HEK293 (cell line): ENCODE measurements around the gene MACROH2A1.

Experiments used
- CTCF ChIA-PET: fragments of 350-600 bp; formaldehyde crosslinking; extraction: SDS; loops from one replicate; lab custom pipeline; 2021; ENCODE audit warnings: antibody characterized with exemption; lab: Yijun Ruan, JAX
- POLR2A ChIA-PET: fragments of 300-600 bp; formaldehyde crosslinking; extraction: SDS; loops from one replicate; lab custom pipeline; 2020; ENCODE audit warnings: antibody characterized with exemption, inconsistent platforms; lab: Yijun Ruan, JAX
- H3K27ac ChIP-seq: fragments of 200-500 bp; sonication (Bioruptor generic); 2 replicates; pipeline ENCODE4 v1.5.1; 2014; ENCODE audit warnings: low read depth, low read length, control low read depth, inconsistent platforms; ENCODE audit errors: extremely low read depth
- H3K36me3 ChIP-seq, 2 experiments: fragments of 200-500 bp in 1 of 2; sonication (Bioruptor generic) in 1 of 2; 1 replicate in 1 of 2; 2 replicates in 1 of 2; pipeline ENCODE4 v1.5.1; 2014 to 2017; ENCODE audit warnings: inconsistent platforms in 2 of 2, low read length in 2 of 2; ENCODE audit not compliant: control insufficient read depth in 2 of 2, insufficient read depth in 1 of 2
- H3K4me1 ChIP-seq: fragments of 200-500 bp; sonication (Bioruptor generic); 2 replicates; pipeline ENCODE4 v1.5.1; 2014; ENCODE audit warnings: mild to moderate bottlenecking, low read length, inconsistent platforms; ENCODE audit not compliant: control insufficient read depth, insufficient read depth
- H3K4me3 ChIP-seq: 2 replicates; pipeline ENCODE4 v1.5.1; 2011; ENCODE audit warnings: low read depth, mild to moderate bottlenecking, control low read depth, low read length, moderate library complexity
- H3K9me3 ChIP-seq: fragments of 200-500 bp; sonication (Bioruptor generic); 2 replicates; pipeline ENCODE4 v1.5.1; 2014; ENCODE audit warnings: low read depth, low read length, inconsistent platforms; ENCODE audit not compliant: control insufficient read depth, insufficient read depth
- FEZF1 ChIP-seq: fragments of 450-650 bp; formaldehyde crosslinking; IDR thresholded peaks from 2 replicates; pipeline ENCODE4 v1.5.1; 2016; ENCODE audit warnings: missing biosample characterization, missing genetic modification characterization
- KLF7 ChIP-seq: fragments of 450-650 bp; formaldehyde crosslinking; IDR thresholded peaks from 2 replicates; pipeline ENCODE4 v1.5.1; 2016; ENCODE audit warnings: missing biosample characterization, missing genetic modification characterization, borderline replicate concordance
- OVOL3 ChIP-seq: fragments of 450-650 bp; formaldehyde crosslinking; IDR thresholded peaks from 2 replicates; pipeline ENCODE4 v1.5.1; 2016; ENCODE audit warnings: missing biosample characterization, missing genetic modification characterization
- SP2 ChIP-seq: fragments of 450-650 bp; formaldehyde crosslinking; IDR thresholded peaks from 2 replicates; pipeline ENCODE4 v1.5.1; 2016; ENCODE audit warnings: missing biosample characterization, missing genetic modification characterization
- YY1 ChIP-seq: fragments of 450-650 bp; formaldehyde crosslinking; IDR thresholded peaks from 2 replicates; pipeline ENCODE4 v1.5.1; 2018; ENCODE audit warnings: missing biosample characterization, missing genetic modification characterization
- ZFP41 ChIP-seq: fragments of 450-650 bp; formaldehyde crosslinking; IDR thresholded peaks from 2 replicates; pipeline ENCODE4 v1.5.1; 2016; ENCODE audit warnings: missing biosample characterization, missing genetic modification characterization, borderline replicate concordance
- ZNF121 ChIP-seq: fragments of 450-650 bp; formaldehyde crosslinking; IDR thresholded peaks from 2 replicates; pipeline ENCODE4 v1.5.1; 2016; ENCODE audit warnings: missing biosample characterization, missing genetic modification characterization
- ZNF221 ChIP-seq: fragments of 450-650 bp; formaldehyde crosslinking; IDR thresholded peaks from 2 replicates; pipeline ENCODE4 v1.5.1; 2017; ENCODE audit warnings: missing biosample characterization, missing genetic modification characterization, borderline replicate concordance
- ZNF280D ChIP-seq: fragments of 450-650 bp; formaldehyde crosslinking; IDR thresholded peaks from 2 replicates; pipeline ENCODE4 v1.5.1; 2016; ENCODE audit warnings: missing biosample characterization, missing genetic modification characterization
- ZNF48 ChIP-seq: fragments of 450-650 bp; formaldehyde crosslinking; IDR thresholded peaks from 2 replicates; pipeline ENCODE4 v1.5.1; 2016; ENCODE audit warnings: missing biosample characterization, missing genetic modification characterization
- ZNF596 ChIP-seq: fragments of 450-650 bp; IDR thresholded peaks from 2 replicates; pipeline ENCODE4 v1.5.0; 2018; ENCODE audit warnings: missing biosample characterization, mild to moderate bottlenecking, missing genetic modification characterization, moderate library complexity
- ZNF629 ChIP-seq: fragments of 450-650 bp; formaldehyde crosslinking; IDR thresholded peaks from 2 replicates; pipeline ENCODE4 v1.5.1; 2017; ENCODE audit warnings: missing biosample characterization, missing genetic modification characterization
- ZNF777 ChIP-seq: fragments of 450-650 bp; formaldehyde crosslinking; IDR thresholded peaks from 2 replicates; pipeline ENCODE4 v1.5.1; 2017; ENCODE audit warnings: missing biosample characterization, missing genetic modification characterization, borderline replicate concordance
- ZNF785 ChIP-seq: fragments of 450-650 bp; formaldehyde crosslinking; IDR thresholded peaks from 2 replicates; pipeline ENCODE4 v1.5.1; 2016; ENCODE audit warnings: missing biosample characterization, missing genetic modification characterization
- ZNF792 ChIP-seq: fragments of 450-650 bp; formaldehyde crosslinking; IDR thresholded peaks from 2 replicates; pipeline ENCODE4 v1.5.1; 2016; ENCODE audit warnings: missing biosample characterization, missing genetic modification characterization
- ZSCAN4 ChIP-seq: fragments of 450-650 bp; formaldehyde crosslinking; IDR thresholded peaks from 2 replicates; pipeline ENCODE4 v1.5.1; 2017; ENCODE audit warnings: missing biosample characterization, missing genetic modification characterization

MACROH2A1 gene

GRCh38 chr5:135396459-135397055 lies 2.5 kb downstream of the MACROH2A1 start (continued):
- no peak for TF ChIP-seq ZNF280D (tag by site-specific recombination)
- no peak for TF ChIP-seq FEZF1

GRCh38 chr5:135395866-135396265 lies 3.2 kb downstream of the MACROH2A1 start:
- Histone ChIP-seq H3K4me1 (peaks cover 21% of the 10 kb centered on the region), H3K36me3 (peaks cover 0 to 31% of the 10 kb centered on the region in 2 experiments; a peak in 1 of 3 replicates), H3K9me3 (no peaks in the 10 kb centered on the region), H3K27ac (no peak overlapping the region), H3K4me3 (no peak overlapping the region)
- TF ChIP-seq ZNF596 (tag by site-specific recombination) (no peak), ZNF629 (tag by site-specific recombination) (no peak), KLF7 (tag by site-specific recombination) (no peak), SP2 (tag by site-specific recombination) (no peak), OVOL3 (tag by site-specific recombination) (no peak), ZNF121 (tag by site-specific recombination) (no peak), ZNF792 (tag by site-specific recombination) (no peak), ZNF48 (tag by site-specific recombination) (no peak), ZSCAN4 (tag by site-specific recombination) (no peak), ZNF221 (tag by site-specific recombination) (no peak), ZNF785 (tag by site-specific recombination) (no peak), YY1 (tag by site-specific recombination) (no peak), ZNF777 (no peak)
- ChIA-PET CTCF (interaction anchor here (1.7 kb wide), 1 partner anchor 30 kb away, joined by 5 read pairs; no protein-coding TSS in a partner anchor), POLR2A (interaction anchor here (1.1 kb wide), 1 partner anchor 13 kb away, joined by 3 read pairs; no protein-coding TSS in a partner anchor)

GRCh38 chr5:135395451-135395850 lies 3.6 kb downstream of the MACROH2A1 start:
- peaks cover 0 to 35% of the 10 kb centered on the region in 2 experiments; a peak in 1 of 3 replicates for H3K36me3 ChIP-seq
- H3K9me3 ChIP-seq: no peaks in the 10 kb centered on the region
- TF ChIP-seq ZFP41 (tag by site-specific recombination) (no peak), SP2 (tag by site-specific recombination) (peak; percentile 13; the same call in 1 of the 2 replicates)
- ChIA-PET POLR2A (no interaction called here), CTCF (interaction anchor here (1.7 kb wide), 1 partner anchor 30 kb away, joined by 5 read pairs; no protein-coding TSS in a partner anchor)
- no peak overlapping the region for H3K4me3 ChIP-seq
- H3K4me1 ChIP-seq: peaks cover 21% of the 10 kb centered on the region
- H3K27ac ChIP-seq: no peak overlapping the region
